GM23338 (cell line): ENCODE measurements around the gene PTPN13. TPM values are rescaled to one million over a fixed set of nuclear protein-coding genes. Genes with fewer than 3 reads are reported as not detected.

Experiments
- ATAC-seq: fragments of 200-7000 bp; cut with Tn5 transposase; 3 replicates; pipeline ENCODE4 v1.9.1; 2020
- DNase-seq: peaks from one replicate; pipeline ENCODE4 v3.0.0-alpha.2; 2015; ENCODE audit warnings: low spot score
- H2AFZ ChIP-seq: fragments of 200-600 bp; sonication (generic); 2 replicates; pipeline ENCODE4 v1.8.0; 2016; ENCODE audit warnings: antibody characterized with exemption, mild to moderate bottlenecking, moderate library complexity
- H3F3A ChIP-seq: fragments of 200-600 bp; sonication (generic); replicated peaks from 2 replicates; pipeline ENCODE4 v1.8.0; 2017; ENCODE audit warnings: antibody characterized with exemption, mixed run types, low read depth
- H3K27ac ChIP-seq: fragments of 200-600 bp; sonication (generic); 2 replicates; pipeline ENCODE4 v1.6.1; 2016; ENCODE audit warnings: low read depth
- H3K27me3 ChIP-seq: fragments of 200-600 bp; sonication (generic); 2 replicates; pipeline ENCODE4 v1.8.0; 2016; ENCODE audit warnings: mild to moderate bottlenecking, mixed run types, moderate library complexity; ENCODE audit not compliant: insufficient read depth
- H3K36me3 ChIP-seq: fragments of 200-600 bp; sonication (generic); 2 replicates; pipeline ENCODE4 v1.8.0; 2016; ENCODE audit warnings: mild to moderate bottlenecking; ENCODE audit not compliant: insufficient read depth
- H3K4me1 ChIP-seq: fragments of 200-600 bp; sonication (generic); 2 replicates; pipeline ENCODE4 v1.8.0; 2016; ENCODE audit warnings: mild to moderate bottlenecking, moderate library complexity; ENCODE audit not compliant: insufficient read depth
- H3K4me2 ChIP-seq: fragments of 200-600 bp; sonication (generic); 2 replicates; pipeline ENCODE4 v1.7.1; 2017; ENCODE audit warnings: mixed run types
- H3K4me3 ChIP-seq: fragments of 200-600 bp; sonication (generic); 2 replicates; pipeline ENCODE4 v1.6.1; 2016; ENCODE audit warnings: mixed run types
- H3K79me2 ChIP-seq: fragments of 200-600 bp; sonication (generic); replicated peaks from 2 replicates; pipeline ENCODE4 v1.8.0; 2017; ENCODE audit warnings: mild to moderate bottlenecking; ENCODE audit not compliant: insufficient read depth
- H3K9me2 ChIP-seq: fragments of 200-600 bp; sonication (generic); 2 replicates; pipeline ENCODE4 v1.8.0; 2017; ENCODE audit not compliant: insufficient read depth
- H4K20me1 ChIP-seq: fragments of 200-600 bp; sonication (generic); replicated peaks from 2 replicates; pipeline ENCODE4 v1.8.0; 2017; ENCODE audit warnings: mild to moderate bottlenecking; ENCODE audit not compliant: insufficient read depth
- H3K27ac Mint-ChIP-seq: 2 replicates; pipeline ENCODE4 v1.8.0; 2020; ENCODE audit warnings: inconsistent platforms, mild to moderate bottlenecking, moderate library complexity, mixed read lengths
- H3K27me3 Mint-ChIP-seq: 3 replicates; pipeline ENCODE4 v1.8.0; 2022; ENCODE audit warnings: low read depth, mild to moderate bottlenecking, moderate library complexity, mixed read lengths, inconsistent platforms; ENCODE audit not compliant: insufficient read depth, poor library complexity
- H3K36me3 Mint-ChIP-seq: 3 replicates; pipeline ENCODE4 v1.8.0; 2021; ENCODE audit warnings: low read depth, mild to moderate bottlenecking, inconsistent platforms, moderate library complexity, mixed read lengths
- H3K4me1 Mint-ChIP-seq: 3 replicates; pipeline ENCODE4 v1.8.0; 2020; ENCODE audit warnings: mild to moderate bottlenecking, inconsistent platforms, mixed read lengths
- H3K4me3 Mint-ChIP-seq: 3 replicates; pipeline ENCODE4 v1.8.0; 2021; ENCODE audit warnings: moderate library complexity, mild to moderate bottlenecking, inconsistent platforms, mixed read lengths
- H3K9me3 Mint-ChIP-seq: 3 replicates; pipeline ENCODE4 v1.8.0; 2020; ENCODE audit warnings: moderate library complexity, mild to moderate bottlenecking, inconsistent platforms, mixed read lengths
- CTCF ChIP-seq, 2 experiments: fragments of 200-600 bp in 1 of 2; sonication (generic) in 1 of 2; conservative IDR thresholded peaks; 2 replicates each; pipeline versions ENCODE4 v1.5.1 to v1.6.1; 2016 to 2017; ENCODE audit warnings: antibody characterized with exemption in 2 of 2, low read depth in 2 of 2, mild to moderate bottlenecking in 2 of 2, moderate library complexity in 1 of 2
- ETS1 ChIP-seq: IDR thresholded peaks from 2 replicates; pipeline ENCODE4 v1.6.1; 2016; ENCODE audit warnings: antibody characterized with exemption
- EZH2 ChIP-seq: fragments of 200-600 bp; sonication (generic); IDR thresholded peaks from one replicate; pipeline ENCODE4 v1.8.0; 2017; ENCODE audit warnings: antibody characterized with exemption, mild to moderate bottlenecking, low read depth; ENCODE audit not compliant: unreplicated experiment
- EZH2phosphoT487 ChIP-seq: fragments of 200-600 bp; sonication (generic); IDR thresholded peaks from one replicate; pipeline ENCODE4 v1.8.1; 2018; ENCODE audit warnings: antibody characterized with exemption; ENCODE audit not compliant: unreplicated experiment
- JUNB ChIP-seq: IDR thresholded peaks from one replicate; pipeline ENCODE4 v1.6.1; 2016; ENCODE audit warnings: antibody characterized with exemption; ENCODE audit not compliant: unreplicated experiment
- NANOG ChIP-seq: IDR thresholded peaks from 2 replicates; pipeline ENCODE4 v1.6.1; 2016; ENCODE audit warnings: antibody characterized with exemption, borderline replicate concordance
- POLR2AphosphoS5 ChIP-seq: IDR thresholded peaks from 2 replicates; pipeline ENCODE4 v1.6.1; 2016; ENCODE audit warnings: antibody characterized with exemption, low read depth
- STAT1 ChIP-seq: IDR thresholded peaks from one replicate; pipeline ENCODE4 v1.6.1; 2016; ENCODE audit warnings: antibody characterized with exemption; ENCODE audit not compliant: unreplicated experiment
- ZNF114 ChIP-seq: fragments of 250-450 bp; sonication (Bioruptor Pico); IDR thresholded peaks from 2 replicates; pipeline ENCODE4 v1.5.0; 2020; ENCODE audit warnings: mild to moderate bottlenecking, moderate library complexity
- ZNF331 ChIP-seq: fragments of 250-450 bp; sonication (Bioruptor Pico); IDR thresholded peaks from 2 replicates; pipeline ENCODE4 v1.5.0; 2020; ENCODE audit warnings: low read depth, mild to moderate bottlenecking, moderate library complexity
- ZNF462 ChIP-seq: fragments of 250-450 bp; sonication (Bioruptor Pico); IDR thresholded peaks from 2 replicates; pipeline ENCODE4 v1.5.0; 2020; ENCODE audit warnings: mild to moderate bottlenecking, moderate library complexity
- polyA plus RNA-seq: library from polyadenylated mRNA; unstranded; fragments of >200 nt; fragmentation: Nextera tagmentation; extraction: Ambion mirVana; gene quantifications from 2 replicates; pipeline ENCODE4 v1.2.1, GENCODE V29; 2016
- total RNA-seq: library from RNA; depleted of rRNA; stranded (reverse); fragments of >200 nt; shearing (Covaris generic); gene quantifications from 2 replicates; pipeline ENCODE4 v1.2.3, GENCODE V29; 2014

PTPN13 gene
- total and polyA plus RNA-seq, 2 experiments from 2014 or later, result 12.6 to 49.9 TPM

GRCh38 chr4:86704601-86705000 lies 110.5 kb downstream of the PTPN13 start:
- Mint-ChIP-seq H3K27ac (no peak overlapping the region), H3K9me3 (no peaks in the 10 kb centered on the region), H3K36me3 (no peaks in the 10 kb centered on the region), H3K27me3 (no peaks in the 10 kb centered on the region), H3K4me3 (no peak overlapping the region), H3K4me1 (no peaks in the 10 kb centered on the region)
- TF ChIP-seq NANOG (no peak), POLR2AphosphoS5 (no peak), JUNB (no peak), EZH2phosphoT487 (no peak), STAT1 (no peak), CTCF (conservative IDR thresholded peaks at IDR 0.05; ENCODE audit: low read depth in 2 of 2) (no peak), ZNF114 (CRISPR knock-in tag) (no peak), ETS1 (no peak), ZNF331 (CRISPR knock-in tag) (no peak), EZH2 (no peak), ZNF462 (CRISPR knock-in tag) (no peak)
- Histone ChIP-seq H4K20me1 (no peaks in the 10 kb centered on the region), H3K9me2 (no peaks in the 10 kb centered on the region), H3F3A (no peaks in the 10 kb centered on the region), H3K27ac (no peak overlapping the region), H3K36me3 (no peaks in the 10 kb centered on the region), H3K27me3 (no peaks in the 10 kb centered on the region), H2AFZ (no peak overlapping the region), H3K4me2 (no peak overlapping the region), H3K79me2 (no peaks in the 10 kb centered on the region), H3K4me3 (no peak overlapping the region), H3K4me1 (no peaks in the 10 kb centered on the region)
- DNase-seq (no peak), ATAC-seq (no peak)
